HepG2 (cell line): ENCODE measurements around the gene NHP2. TPM values are rescaled to one million over a fixed set of nuclear protein-coding genes. Genes with fewer than 3 reads are reported as not detected.

Experiments used
- ATAC-seq: fragments of 200-7000 bp; cut with Tn5 transposase; 3 replicates; pipeline ENCODE4 v1.9.1; 2020; ENCODE audit warnings: mild to moderate bottlenecking, moderate library complexity
- BruUV-seq: library from RNA; stranded (reverse); fragments of 400-500 nt; replicated peaks from 2 replicates; lab custom pipeline; 2021; lab: Mats Ljungman, UMichigan
- CTCF ChIA-PET: fragments of 300-600 bp; formaldehyde crosslinking; extraction: SDS; loops from one replicate; lab custom pipeline; 2021; ENCODE audit warnings: low total read pairs, inconsistent platforms, low intra/inter-chr PET ratio; lab: Yijun Ruan, JAX
- POLR2A ChIA-PET: fragments of 350-600 bp; sonication (Branson Sonifier 250); formaldehyde crosslinking; loops from one replicate; lab custom pipeline; 2020; ENCODE audit warnings: antibody characterized with exemption, inconsistent platforms; lab: Yijun Ruan, JAX
- DNase-seq: peaks from one replicate; pipeline ENCODE4 v3.0.0-alpha.2; 2015; ENCODE audit warnings: low spot score
- FAIRE-seq: peaks from 3 replicates; lab custom pipeline; 2011; peaks lifted over from hg19 to GRCh38; lab: Jason Lieb, UNC
- H2AFZ ChIP-seq: one replicate; pipeline ENCODE4 v1.6.1; 2011; ENCODE audit warnings: low read length, inconsistent platforms
- H3K27ac ChIP-seq: fragments of 300-600 bp; 3 replicates; pipeline ENCODE4 v1.8.0; 2011; ENCODE audit warnings: mixed run types, mild to moderate bottlenecking, mixed read lengths, low read length, inconsistent platforms; ENCODE audit not compliant: insufficient read depth; ENCODE audit errors: extremely low read length
- H3K27me3 ChIP-seq, 2 experiments: fragments of 200-600 bp in 1 of 2; 2 replicates in 1 of 2; 3 replicates in 1 of 2; pipeline versions ENCODE4 v1.6.0 to v1.8.0; 2011; ENCODE audit warnings: low read length in 2 of 2, mild to moderate bottlenecking in 2 of 2, moderate library complexity in 2 of 2, inconsistent platforms in 1 of 2; ENCODE audit not compliant: insufficient read depth in 2 of 2, control insufficient read depth in 1 of 2
- H3K36me3 ChIP-seq, 2 experiments: fragments of 200-600 bp in 1 of 2; replicated peaks in 1 of 2; 2 replicates in 1 of 2; 3 replicates in 1 of 2; pipeline versions ENCODE4 v1.5.1 to v1.8.0; 2011; ENCODE audit warnings: low read length in 2 of 2, inconsistent platforms in 1 of 2; ENCODE audit not compliant: insufficient read depth in 2 of 2, control insufficient read depth in 1 of 2
- H3K4me1 ChIP-seq: 2 replicates; pipeline ENCODE4 v1.5.1; 2012; ENCODE audit warnings: low read length, inconsistent platforms; ENCODE audit not compliant: insufficient read depth
- H3K4me2 ChIP-seq: 2 replicates; pipeline ENCODE4 v1.6.0; 2011; ENCODE audit warnings: low read depth, low read length, inconsistent platforms
- H3K4me3 ChIP-seq, 3 experiments: fragments of 200-600 bp in 1 of 3; sonication (generic), shearing (Covaris generic) in 1 of 3; replicated peaks in 1 of 3; 2 replicates each; pipeline ENCODE4 v1.5.1; 2011 to 2016; ENCODE audit warnings: low read length in 3 of 3, inconsistent platforms in 2 of 3, low read depth in 2 of 3, mild to moderate bottlenecking in 2 of 3, control low read depth in 1 of 3, mixed read lengths in 1 of 3; ENCODE audit not compliant: insufficient read depth in 1 of 3
- H3K79me2 ChIP-seq: one replicate; pipeline ENCODE4 v1.6.1; 2011; ENCODE audit warnings: low read length, inconsistent platforms; ENCODE audit not compliant: insufficient read depth
- H3K9ac ChIP-seq: 2 replicates; pipeline ENCODE4 v1.6.0; 2011; ENCODE audit warnings: mild to moderate bottlenecking, low read depth, low read length, inconsistent platforms; ENCODE audit not compliant: insufficient read depth
- H3K9me3 ChIP-seq: 2 replicates; pipeline ENCODE4 v1.5.1; 2012; ENCODE audit warnings: mild to moderate bottlenecking, low read length
- H4K20me1 ChIP-seq: 2 replicates; pipeline ENCODE4 v1.6.0; 2011; ENCODE audit warnings: inconsistent platforms, mild to moderate bottlenecking, low read length, moderate library complexity; ENCODE audit not compliant: insufficient read depth
- HOXA9 ChIP-seq: sonication (generic); formaldehyde crosslinking; IDR thresholded peaks from 2 replicates; pipeline ENCODE4 v1.8.1; 2022; ENCODE audit warnings: missing genetic modification reagents, mild to moderate bottlenecking, moderate library complexity, borderline replicate concordance
- KLF9 ChIP-seq: IDR thresholded peaks from 2 replicates; pipeline ENCODE4 v1.6.1; 2016; ENCODE audit warnings: low read depth
- MTA1 ChIP-seq: sonication (generic); formaldehyde crosslinking; IDR thresholded peaks from 2 replicates; pipeline ENCODE4 v1.4.0; 2020; ENCODE audit warnings: missing genetic modification reagents, mild to moderate bottlenecking, borderline replicate concordance
- NFYB ChIP-seq: sonication (generic); formaldehyde crosslinking; IDR thresholded peaks from 2 replicates; pipeline ENCODE4 v1.4.0; 2020; ENCODE audit warnings: missing genetic modification reagents
- PHF20 ChIP-seq: sonication (generic); formaldehyde crosslinking; IDR thresholded peaks from 2 replicates; pipeline ENCODE4 v1.5.0; 2020; ENCODE audit warnings: mild to moderate bottlenecking, missing genetic modification reagents
- RORA ChIP-seq: sonication (generic); formaldehyde crosslinking; IDR thresholded peaks from 2 replicates; pipeline ENCODE4 v1.5.0; 2020; ENCODE audit warnings: mild to moderate bottlenecking, missing genetic modification reagents, moderate library complexity
- SMARCE1 ChIP-seq: fragments of 450-650 bp; IDR thresholded peaks from 2 replicates; pipeline ENCODE4 v1.6.1; 2017; ENCODE audit warnings: borderline replicate concordance
- TSC22D2 ChIP-seq: sonication (generic); formaldehyde crosslinking; IDR thresholded peaks from 2 replicates; pipeline ENCODE4 v1.5.1; 2020; ENCODE audit warnings: missing genetic modification reagents, mild to moderate bottlenecking, borderline replicate concordance
- ZHX2 ChIP-seq, 2 experiments: sonication (generic) in 1 of 2; formaldehyde crosslinking in 1 of 2; IDR thresholded peaks; 2 replicates each; pipeline versions ENCODE4 v1.6.1 to v1.9.0; 2014 to 2022; ENCODE audit warnings: antibody characterized with exemption in 1 of 2, borderline replicate concordance in 1 of 2, inconsistent platforms in 1 of 2, low read depth in 1 of 2, missing genetic modification reagents in 1 of 2
- ZNF329 ChIP-seq: sonication (generic); formaldehyde crosslinking; IDR thresholded peaks from 2 replicates; pipeline ENCODE4 v1.9.0; 2021; ENCODE audit warnings: low read depth, mild to moderate bottlenecking, missing genetic modification reagents
- ZNF577 ChIP-seq: sonication (generic); formaldehyde crosslinking; IDR thresholded peaks from 2 replicates; pipeline ENCODE4 v1.4.0; 2020; ENCODE audit warnings: mild to moderate bottlenecking, low read depth, missing genetic modification reagents, borderline replicate concordance
- ZSCAN25 ChIP-seq: sonication (generic); formaldehyde crosslinking; IDR thresholded peaks from 2 replicates; pipeline ENCODE4 v1.8.0; 2022; ENCODE audit warnings: mild to moderate bottlenecking, missing genetic modification reagents
- WGBS: methylation state at CpG from one replicate; pipeline ENCODE4 v1.1.6; 2017; ENCODE audit warnings: low lambda C conversion rate; 5-methylcytosine and 5-hydroxymethylcytosine counted together
- in situ Hi-C: cut with HindIII; loops from 2 replicates; pipeline ENCODE4 v1.10.0; 2017; ENCODE audit warnings: low pct_unique_long_range_greater_than_20kb; ENCODE audit not compliant: extremely low pct_ligation_motif_present
- intact Hi-C: fragments of 100-400 bp; cut with micrococcal nuclease; formaldehyde crosslinking; loops from one replicate; pipeline ENCODE4 v1.10.0; 2022; ENCODE audit not compliant: unreplicated experiment
- polyA plus RNA-seq, 8 experiments: library from polyadenylated mRNA; depleted of rRNA in 3 of 8; stranded (reverse) in 7 of 8; unstranded in 1 of 8; fragments of >200 nt; fragmentation: Illumina TruSeq in 4 of 8; extraction: Trizol in 4 of 8; gene quantifications; 2 replicates each; pipeline versions ENCODE4 v1.2.1 to v1.2.3, GENCODE V29; 2011 to 2016; ENCODE audit warnings: low read depth in 4 of 8, missing spikeins in 1 of 8, mixed read lengths in 1 of 8; ENCODE audit not compliant: insufficient read depth in 1 of 8
- total RNA-seq, 5 experiments: library from RNA; depleted of rRNA; stranded (reverse); fragments of >200 nt; fragmentation: Illumina TruSeq; extraction: Trizol; gene quantifications; 2 replicates each; pipeline ENCODE4 v1.2.3, GENCODE V29; 2016; ENCODE audit warnings: low read depth in 1 of 5

The NHP2 gene
- total and polyA plus RNA-seq, 2 of the 13 experiments (the other 11 are each of a cell fraction or from before 2014, with no cell fraction given) = 56.2 to 96.1 TPM

- CTCF ChIA-PET = no interaction called here
- ATAC-seq = no peak
- Histone ChIP-seq H3K27me3 (peaks cover 7 to 30% of the 10 kb centered on the region in 2 experiments; a peak in 4 of 5 replicates), H3K9me3 (no peaks in the 10 kb centered on the region), H3K4me2 (no peak overlapping the region), H3K79me2 (no peaks in the 10 kb centered on the region), H3K4me3 (no peak overlapping the region), H3K4me1 (peaks cover 12% of the 10 kb centered on the region; the same call in 1 of the 2 replicates), H4K20me1 (no peaks in the 10 kb centered on the region), H3K27ac (no peak overlapping the region), H2AFZ (no peak overlapping the region), H3K9ac (no peak overlapping the region), H3K36me3 (no peaks in the 10 kb centered on the region)
- TF ChIP-seq PHF20 (no peak), SMARCE1 (no peak), KLF9 (CRISPR knock-in tag) (no peak), ZNF577 (CRISPR knock-in tag) (no peak), TSC22D2 (CRISPR knock-in tag) (no peak), ZHX2 (IDR thresholded peaks at IDR 0.05; ENCODE audit: low read depth) (no peak), ZHX2 (CRISPR knock-in tag; IDR thresholded peaks at IDR 0.05; ENCODE audit: borderline replicate concordance) (no peak), MTA1 (CRISPR knock-in tag) (no peak), HOXA9 (no peak), NFYB (CRISPR knock-in tag) (no peak), ZNF329 (CRISPR knock-in tag) (no peak), ZSCAN25 (CRISPR knock-in tag) (no peak), RORA (CRISPR knock-in tag) (no peak)
- WGBS = 27% methylated on average over 10 of the region's 10 CpGs
- in situ Hi-C loops (no loop called here), intact Hi-C loops (no loop called here)
- no peak for DNase-seq
- POLR2A ChIA-PET = no interaction called here
- no peak for FAIRE-seq
- BruUV-seq = no TSS peak
Measured at GRCh38 chr5:178125253-178125906, 28.3 kb downstream of the NHP2 start.
